ENCODE results near the gene NR2F2.

Gene NR2F2

GRCh38 chr15:96350934-96351724 lies 20.6 kb downstream of the NR2F2 start:
- Histone ChIP-seq H3K9me3 (ENCODE audit: insufficient read depth, low read depth, low read length) (peaks cover 4% of the 10 kb centered on the region), H3K4me3 (ENCODE audit: low read depth, low read length) (no peak overlapping the region), H2AFZ (ENCODE audit: insufficient read depth, low read length, poor library complexity) (no peak overlapping the region), H2BK12ac (ENCODE audit: low read length) (no peak overlapping the region), H3K23ac (ENCODE audit: low read length) (no peak overlapping the region), H3K79me2 (ENCODE audit: control insufficient read depth, insufficient read depth, low read length, poor library complexity) (peaks cover 2% of the 10 kb centered on the region), H3K18ac (ENCODE audit: low read length) (no peak overlapping the region), H3K4me1 (ENCODE audit: control insufficient read depth in 1 of 2, insufficient read depth in 2 of 2, low read length in 2 of 2) (peaks cover 24 to 26% of the 10 kb centered on the region in 2 experiments), H3K79me1 (ENCODE audit: low read length) (peaks cover 11% of the 10 kb centered on the region), H3K9ac (ENCODE audit: low read length) (no peak overlapping the region), H3K14ac (ENCODE audit: low read length) (no peak overlapping the region), H3K4me2 (ENCODE audit: low read length) (peak overlapping the region; percentile 57), H3K27me3 (ENCODE audit: insufficient read depth, low read length) (peaks cover 41% of the 10 kb centered on the region), H2AK5ac (ENCODE audit: low read length) (no peak overlapping the region), H4K12ac (ENCODE audit: low read depth, low read length) (no peak overlapping the region), H3K4ac (ENCODE audit: low read depth, low read length) (no peak overlapping the region), H3K27ac (ENCODE audit: low read depth, low read length) (no peak overlapping the region), H2BK120ac (ENCODE audit: insufficient read depth, low read length, poor library complexity) (no peak overlapping the region), H2BK5ac (ENCODE audit: low read depth, low read length, poor library complexity) (no peak overlapping the region), H3K36me3 (ENCODE audit: control insufficient read depth in 1 of 2, insufficient read depth in 2 of 2, low read length in 2 of 2) (peaks cover 2 to 6% of the 10 kb centered on the region in 2 experiments), H4K91ac (ENCODE audit: low read depth, low read length) (no peak overlapping the region), H4K8ac (ENCODE audit: low read depth, low read length) (no peak overlapping the region)
- WGBS (ENCODE audit: extremely low coverage, insufficient coverage, insufficient read length), result no CpG with 5 or more reads among the region's 19 CpGs
- DNase-seq, result no peak

- Histone ChIP-seq H2AK5ac (ENCODE audit: low read length) (no peak overlapping the region), H2BK12ac (ENCODE audit: low read length) (no peak overlapping the region), H3K36me3 (ENCODE audit: control insufficient read depth in 1 of 2, insufficient read depth in 2 of 2, low read length in 2 of 2) (peaks cover 2 to 6% of the 10 kb centered on the region in 2 experiments), H3K4me3 (ENCODE audit: low read depth, low read length) (no peak overlapping the region), H4K12ac (ENCODE audit: low read depth, low read length) (peak overlapping the region; percentile 2), H4K91ac (ENCODE audit: low read depth, low read length) (peak overlapping the region; percentile 19), H3K4ac (ENCODE audit: low read depth, low read length) (no peak overlapping the region), H3K14ac (ENCODE audit: low read length) (peak overlapping the region; percentile 38), H3K4me1 (ENCODE audit: control insufficient read depth in 1 of 2, insufficient read depth in 2 of 2, low read length in 2 of 2) (peaks cover 24 to 26% of the 10 kb centered on the region in 2 experiments), H3K4me2 (ENCODE audit: low read length) (peak overlapping the region; percentile 57), H3K79me2 (ENCODE audit: control insufficient read depth, insufficient read depth, low read length, poor library complexity) (peaks cover 2% of the 10 kb centered on the region), H3K9me3 (ENCODE audit: insufficient read depth, low read depth, low read length) (peaks cover 4% of the 10 kb centered on the region), H3K9ac (ENCODE audit: low read length) (no peak overlapping the region), H2BK120ac (ENCODE audit: insufficient read depth, low read length, poor library complexity) (no peak overlapping the region), H3K27me3 (ENCODE audit: insufficient read depth, low read length) (peaks cover 41% of the 10 kb centered on the region), H3K18ac (ENCODE audit: low read length) (no peak overlapping the region), H3K23ac (ENCODE audit: low read length) (no peak overlapping the region), H2AFZ (ENCODE audit: insufficient read depth, low read length, poor library complexity) (no peak overlapping the region), H2BK5ac (ENCODE audit: low read depth, low read length, poor library complexity) (no peak overlapping the region), H3K27ac (ENCODE audit: low read depth, low read length) (peak overlapping the region; percentile 19), H3K79me1 (ENCODE audit: low read length) (peaks cover 11% of the 10 kb centered on the region), H4K8ac (ENCODE audit: low read depth, low read length) (peak overlapping the region; percentile 29)
- no CpG with 5 or more reads among the region's 56 CpGs for whole genome bisulfite sequencing (ENCODE audit: extremely low coverage, insufficient coverage, insufficient read length)
- DNase-seq, result peak in 1 of 2 donors; percentile 40
These were observed 21.5 kb downstream of the NR2F2 start for GRCh38 chr15:96351761-96352603.

DNA sequence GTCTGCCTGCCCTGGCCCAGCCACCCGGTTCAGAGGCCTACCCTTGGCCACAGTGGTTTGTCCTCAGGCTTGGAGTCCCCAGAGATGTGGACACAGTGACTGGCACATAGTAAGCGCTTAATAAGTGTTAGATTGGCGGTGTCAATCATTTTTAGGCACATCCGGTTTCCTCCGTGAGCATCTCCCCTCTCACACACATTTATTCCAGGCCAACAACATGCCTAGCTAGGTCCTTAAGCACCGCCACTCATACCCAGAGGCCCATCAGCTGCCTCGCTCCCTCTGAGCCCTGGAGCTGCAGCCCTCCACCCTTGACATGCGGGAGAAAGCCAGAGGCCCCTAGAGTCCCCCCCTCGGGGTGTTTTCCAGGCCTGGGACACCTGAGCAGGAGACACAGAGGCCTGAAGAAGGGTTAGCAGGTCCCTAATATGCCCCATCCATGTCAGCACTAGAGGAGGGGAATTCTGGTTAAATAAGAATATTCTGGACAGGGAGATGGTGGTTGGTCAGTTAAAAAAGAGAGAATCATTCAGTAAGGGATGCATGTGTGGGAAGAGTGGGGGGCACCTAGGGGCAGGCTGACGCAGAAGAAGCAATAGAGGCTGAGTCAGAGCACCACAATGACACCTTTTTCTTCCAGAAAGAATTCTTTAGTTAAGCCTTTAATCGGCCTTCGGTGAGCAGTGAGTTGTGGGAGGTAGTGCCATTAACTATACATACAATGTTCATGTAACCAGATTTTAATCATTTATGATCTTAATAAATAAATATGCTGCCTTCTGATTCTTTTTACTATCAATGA lies 22.3 kb downstream of the NR2F2 start:
- H3K9ac ChIP-seq (ENCODE audit: low read length), result no peak overlapping the region
- peaks cover 37% of the 10 kb centered on the region for H3K27me3 ChIP-seq (ENCODE audit: insufficient read depth, low read length)
- no CpG with 5 or more reads among the region's 12 CpGs for WGBS (ENCODE audit: extremely low coverage, insufficient coverage, insufficient read length)
- H3K4ac ChIP-seq (ENCODE audit: low read depth, low read length), result no peak overlapping the region
- H3K23ac ChIP-seq (ENCODE audit: low read length), result no peak overlapping the region
- H3K4me1 ChIP-seq (ENCODE audit: control insufficient read depth in 1 of 2, insufficient read depth in 2 of 2, low read length in 2 of 2), result peaks cover 24 to 26% of the 10 kb centered on the region in 2 experiments
- H2AFZ ChIP-seq (ENCODE audit: insufficient read depth, low read length, poor library complexity), result no peak overlapping the region
- H3K4me2 ChIP-seq (ENCODE audit: low read length), result peak overlapping the region; percentile 57
- no peak overlapping the region for H2BK12ac ChIP-seq (ENCODE audit: low read length)
- peak overlapping the region; percentile 31 for H4K12ac ChIP-seq (ENCODE audit: low read depth, low read length)
- peaks cover 0 to 2% of the 10 kb centered on the region in 2 experiments for H3K36me3 ChIP-seq (ENCODE audit: control insufficient read depth in 1 of 2, insufficient read depth in 2 of 2, low read length in 2 of 2)
- H3K27ac ChIP-seq (ENCODE audit: low read depth, low read length), result no peak overlapping the region
- no peak overlapping the region for H3K18ac ChIP-seq (ENCODE audit: low read length)
- H2AK5ac ChIP-seq (ENCODE audit: low read length), result no peak overlapping the region
- H3K14ac ChIP-seq (ENCODE audit: low read length), result no peak overlapping the region
- peaks cover 13% of the 10 kb centered on the region for H3K79me1 ChIP-seq (ENCODE audit: low read length)
- peaks cover 4% of the 10 kb centered on the region for H3K9me3 ChIP-seq (ENCODE audit: insufficient read depth, low read depth, low read length)
- no peak overlapping the region for H2BK5ac ChIP-seq (ENCODE audit: low read depth, low read length, poor library complexity)
- no peak for DNase-seq
- H2BK120ac ChIP-seq (ENCODE audit: insufficient read depth, low read length, poor library complexity), result no peak overlapping the region
- H4K8ac ChIP-seq (ENCODE audit: low read depth, low read length), result no peak overlapping the region
- no peak overlapping the region for H3K4me3 ChIP-seq (ENCODE audit: low read depth, low read length)
- H3K79me2 ChIP-seq (ENCODE audit: control insufficient read depth, insufficient read depth, low read length, poor library complexity), result peaks cover 2% of the 10 kb centered on the region
- no peak overlapping the region for H4K91ac ChIP-seq (ENCODE audit: low read depth, low read length)

- Histone ChIP-seq H4K8ac (ENCODE audit: low read depth, low read length) (no peak overlapping the region), H3K23ac (ENCODE audit: low read length) (no peak overlapping the region), H3K9me3 (ENCODE audit: insufficient read depth, low read depth, low read length) (peaks cover 4% of the 10 kb centered on the region), H2AFZ (ENCODE audit: insufficient read depth, low read length, poor library complexity) (no peak overlapping the region), H3K79me1 (ENCODE audit: low read length) (peaks cover 13% of the 10 kb centered on the region), H3K4ac (ENCODE audit: low read depth, low read length) (no peak overlapping the region), H3K4me2 (ENCODE audit: low read length) (peak overlapping the region; percentile 85), H3K14ac (ENCODE audit: low read length) (no peak overlapping the region), H3K27ac (ENCODE audit: low read depth, low read length) (no peak overlapping the region), H2BK5ac (ENCODE audit: low read depth, low read length, poor library complexity) (no peak overlapping the region), H3K36me3 (ENCODE audit: control insufficient read depth in 1 of 2, insufficient read depth in 2 of 2, low read length in 2 of 2) (peaks cover 0 to 2% of the 10 kb centered on the region in 2 experiments), H4K91ac (ENCODE audit: low read depth, low read length) (no peak overlapping the region), H2AK5ac (ENCODE audit: low read length) (no peak overlapping the region), H3K4me3 (ENCODE audit: low read depth, low read length) (no peak overlapping the region), H3K79me2 (ENCODE audit: control insufficient read depth, insufficient read depth, low read length, poor library complexity) (peaks cover 2% of the 10 kb centered on the region), H2BK12ac (ENCODE audit: low read length) (no peak overlapping the region), H3K18ac (ENCODE audit: low read length) (no peak overlapping the region), H2BK120ac (ENCODE audit: insufficient read depth, low read length, poor library complexity) (no peak overlapping the region), H4K12ac (ENCODE audit: low read depth, low read length) (no peak overlapping the region), H3K27me3 (ENCODE audit: insufficient read depth, low read length) (peaks cover 43% of the 10 kb centered on the region), H3K9ac (ENCODE audit: low read length) (no peak overlapping the region), H3K4me1 (ENCODE audit: control insufficient read depth in 1 of 2, insufficient read depth in 2 of 2, low read length in 2 of 2) (peaks cover 24 to 26% of the 10 kb centered on the region in 2 experiments)
- DNase-seq, result no peak
- WGBS (ENCODE audit: extremely low coverage, insufficient coverage, insufficient read length), result no CpG with 5 or more reads among the region's 25 CpGs
These were observed 23.0 kb downstream of the NR2F2 start for GRCh38 chr15:96353416-96353929.

All from trophoblast cell (in vitro differentiated cells and primary cell).